GM12878 (cell line): ENCODE measurements around the gene IL11. TPM values are rescaled to one million over a fixed set of nuclear protein-coding genes. Genes with fewer than 3 reads are reported as not detected.

Source experiments
- ATAC-seq: fragments of 200-7000 bp; cut with Tn5 transposase; 3 replicates; pipeline ENCODE4 v1.9.1; 2020; ENCODE audit warnings: mild to moderate bottlenecking, moderate library complexity
- BruUV-seq: library from RNA; stranded (reverse); fragments of 400-500 nt; replicated peaks from 2 replicates; lab custom pipeline; 2021; lab: Mats Ljungman, UMichigan
- CTCF ChIA-PET: fragments of 300-600 bp; sonication (Branson Sonifier 250); formaldehyde crosslinking; extraction: SDS; loops from one replicate; lab custom pipeline; 2021; ENCODE audit warnings: inconsistent platforms; lab: Yijun Ruan, JAX
- POLR2A ChIA-PET: fragments of 350-600 bp; formaldehyde crosslinking; extraction: SDS; loops from one replicate; lab custom pipeline; 2021; ENCODE audit warnings: inconsistent platforms; lab: Charles Lee
- RAD21 ChIA-PET: fragments of 300-600 bp; sonication (Branson Sonifier 250); formaldehyde crosslinking; loops from one replicate; lab custom pipeline; 2023; ENCODE audit warnings: antibody characterized with exemption; ENCODE audit not compliant: unreplicated experiment; lab: Charles Lee
- SMC1A ChIA-PET: fragments of 300-600 bp; sonication (Branson Sonifier 250); formaldehyde crosslinking; loops from one replicate; lab custom pipeline; 2023; ENCODE audit not compliant: unreplicated experiment, uncharacterized antibody; lab: Charles Lee
- DNase-seq: peaks from one replicate; pipeline ENCODE4 v3.0.0-alpha.2; 2011; ENCODE audit warnings: low read depth, low spot score
- FAIRE-seq: peaks from 3 replicates; lab custom pipeline; 2011; peaks lifted over from hg19 to GRCh38; lab: Jason Lieb, UNC
- H2AFZ ChIP-seq: 2 replicates; pipeline ENCODE4 v1.6.0; 2011; ENCODE audit warnings: low read depth, low read length, control low read depth; ENCODE audit not compliant: control insufficient read depth
- H3K27ac ChIP-seq: 2 replicates; pipeline ENCODE4 v1.5.1; 2011; ENCODE audit warnings: control low read depth; ENCODE audit not compliant: control insufficient read depth, insufficient read depth
- H3K27me3 ChIP-seq, 2 experiments: replicated peaks in 1 of 2; 2 replicates each; pipeline versions ENCODE4 v1.6.0 to v1.6.1; 2011; ENCODE audit warnings: low read length in 1 of 2; ENCODE audit not compliant: control insufficient read depth in 2 of 2, insufficient read depth in 2 of 2
- H3K36me3 ChIP-seq, 2 experiments: 2 replicates each; pipeline ENCODE4 v1.5.1; 2011; ENCODE audit warnings: low read length in 1 of 2; ENCODE audit not compliant: control insufficient read depth in 2 of 2, insufficient read depth in 2 of 2
- H3K4me1 ChIP-seq: 2 replicates; pipeline ENCODE4 v1.6.1; 2011; ENCODE audit warnings: mild to moderate bottlenecking, low read length, moderate library complexity, mixed read lengths; ENCODE audit not compliant: control insufficient read depth, insufficient read depth
- H3K4me2 ChIP-seq: 2 replicates; pipeline ENCODE4 v1.6.0; 2011; ENCODE audit warnings: control low read depth; ENCODE audit not compliant: control insufficient read depth, insufficient read depth
- H3K4me3 ChIP-seq: fragments of 200-600 bp; sonication (generic); 2 replicates; pipeline ENCODE4 v1.5.1; 2016
- H3K79me2 ChIP-seq: 2 replicates; pipeline ENCODE4 v1.6.0; 2011; ENCODE audit warnings: low read length; ENCODE audit not compliant: control insufficient read depth, insufficient read depth
- H3K9ac ChIP-seq: 2 replicates; pipeline ENCODE4 v1.8.0; 2011; ENCODE audit warnings: low read length, control low read depth, mixed read lengths; ENCODE audit not compliant: control insufficient read depth, insufficient read depth
- H3K9me3 ChIP-seq: replicated peaks from 3 replicates; pipeline ENCODE4 v1.5.1; 2011; ENCODE audit warnings: mild to moderate bottlenecking, low read length; ENCODE audit not compliant: control insufficient read depth, insufficient read depth
- H4K20me1 ChIP-seq: 2 replicates; pipeline ENCODE4 v1.6.0; 2011; ENCODE audit not compliant: control insufficient read depth, insufficient read depth
- ASH2L ChIP-seq: fragments of 300-600, 200-600 bp; sonication (generic); IDR thresholded peaks from 2 replicates; pipeline ENCODE4 v1.6.1; 2017; ENCODE audit warnings: low read depth, mild to moderate bottlenecking, borderline replicate concordance
- CBX3 ChIP-seq: fragments of 200-600 bp; sonication (generic); IDR thresholded peaks from 2 replicates; pipeline ENCODE4 v1.6.1; 2016; ENCODE audit warnings: low read depth, borderline replicate concordance
- CHD1 ChIP-seq: IDR thresholded peaks from 2 replicates; pipeline ENCODE4 v1.6.1; 2012; ENCODE audit warnings: low read depth, low read length, improper control_type of control experiment
- CHD2 ChIP-seq: IDR thresholded peaks from 2 replicates; pipeline ENCODE4 v1.6.1; 2011; ENCODE audit warnings: low read depth, low read length, improper control_type of control experiment, borderline replicate concordance
- E2F8 ChIP-seq: fragments of 450-650 bp; IDR thresholded peaks from 2 replicates; pipeline ENCODE4 v1.6.1; 2018; ENCODE audit warnings: mild to moderate bottlenecking, low read depth, moderate library complexity; ENCODE audit not compliant: partially characterized antibody
- GABPA ChIP-seq: IDR thresholded peaks from 2 replicates; pipeline ENCODE4 v1.6.1; 2014; ENCODE audit warnings: antibody characterized with exemption, low read depth, mild to moderate bottlenecking, inconsistent platforms
- KAT2A ChIP-seq: conservative IDR thresholded peaks from 2 replicates; pipeline ENCODE4 v1.6.1; 2011; ENCODE audit warnings: low read depth, low read length; ENCODE audit not compliant: control insufficient read depth
- KLF5 ChIP-seq: fragments of 450-650 bp; IDR thresholded peaks from 2 replicates; pipeline ENCODE4 v1.6.1; 2014; ENCODE audit warnings: mild to moderate bottlenecking; ENCODE audit not compliant: partially characterized antibody
- MTA2 ChIP-seq: fragments of 450-650 bp; IDR thresholded peaks from 2 replicates; pipeline ENCODE4 v1.6.1; 2016; ENCODE audit warnings: low read depth, mild to moderate bottlenecking, moderate library complexity
- MYC ChIP-seq: IDR thresholded peaks from 2 replicates; pipeline ENCODE4 v1.6.1; 2011; ENCODE audit warnings: mild to moderate bottlenecking, low read length, moderate library complexity, inconsistent platforms; ENCODE audit not compliant: insufficient read depth, insufficient replicate concordance, insufficient read length, severe bottlenecking
- NR2F1 ChIP-seq: fragments of 450-650 bp; conservative IDR thresholded peaks from 2 replicates; pipeline ENCODE4 v1.6.1; 2017; ENCODE audit warnings: mild to moderate bottlenecking
- RCOR1 ChIP-seq: conservative IDR thresholded peaks from 2 replicates; pipeline ENCODE4 v1.6.1; 2012; ENCODE audit warnings: low read depth, low read length, improper control_type of control experiment
- SMC3 ChIP-seq: IDR thresholded peaks from 2 replicates; pipeline ENCODE4 v1.6.1; 2011; ENCODE audit warnings: low read length, improper control_type of control experiment, borderline replicate concordance
- WRNIP1 ChIP-seq: IDR thresholded peaks from 2 replicates; pipeline ENCODE4 v1.6.1; 2011; ENCODE audit warnings: low read depth, low read length, improper control_type of control experiment, borderline replicate concordance
- WGBS: methylation state at CpG from one replicate; pipeline ENCODE4 v1.1.6; 2016; ENCODE audit warnings: low lambda C conversion rate; ENCODE audit not compliant: insufficient replicate concordance, insufficient coverage; ENCODE audit errors: missing lambda C conversion rate; 5-methylcytosine and 5-hydroxymethylcytosine counted together
- in situ Hi-C: fragments of 300-500 bp; cut with MboI; formaldehyde crosslinking; loops from 9 replicates; pipeline ENCODE4 v1.14.3; 2018; ENCODE audit warnings: mixed read lengths
- intact Hi-C: fragments of 100-400 bp; cut with micrococcal nuclease; formaldehyde crosslinking; loops from one replicate; pipeline ENCODE4 v1.14.2; 2022; ENCODE audit not compliant: unreplicated experiment
- polyA plus RNA-seq, 11 experiments: library from polyadenylated mRNA; depleted of rRNA in 4 of 11; unstranded in 6 of 11; stranded (reverse) in 5 of 11; fragments of >200 nt; fragmentation: Nextera tagmentation in 4 of 11; fragmentation: Illumina TruSeq in 1 of 11; extraction: Ambion mirVana in 4 of 11; extraction: Trizol in 1 of 11; gene quantifications; 1 replicate in 1 of 11; 2 replicates in 10 of 11; pipeline versions ENCODE4 v1.2.1 to v1.2.3, GENCODE V29; 2011 to 2016; ENCODE audit warnings: inconsistent platforms in 2 of 11, missing spikeins in 2 of 11, low read depth in 1 of 11
- total RNA-seq, 4 experiments: library from RNA; depleted of rRNA in 3 of 4; stranded (reverse); fragments of >200 nt in 3 of 4; fragmentation: Illumina TruSeq in 1 of 4; extraction: Trizol in 1 of 4; gene quantifications; 2 replicates each; pipeline versions ENCODE4 v1.2.1 to v1.2.3, GENCODE V29; 2013 to 2021

Gene IL11
- total and polyA plus RNA-seq, 10 of the 15 experiments (the other 5 are each of a cell fraction or from before 2014, with no cell fraction given) = 0.15 TPM; not detected in 9

GRCh38 chr19:55419103-55419502, 48.8 kb upstream of the IL11 start:
- ChIA-PET RAD21 (no interaction called here), POLR2A (interaction anchor here (0.6 kb wide), 1 partner anchor 143 kb away, joined by 4 read pairs; no protein-coding TSS in a partner anchor), CTCF (interaction anchor here (1.0 to 2.0 kb wide), 5 partner anchors 85 to 279 kb away, joined by 4 to 8 read pairs (median 7); no protein-coding TSS in a partner anchor), SMC1A (interaction anchor here (1.2 to 1.6 kb wide), 4 partner anchors 118 to 208 kb away, joined by 3 to 4 read pairs (median 3); no protein-coding TSS in a partner anchor)
- Histone ChIP-seq H3K27ac (no peak overlapping the region), H3K36me3 (no peaks in the 10 kb centered on the region), H3K9ac (no peak overlapping the region), H2AFZ (no peak overlapping the region), H4K20me1 (no peaks in the 10 kb centered on the region), H3K4me1 (no peaks in the 10 kb centered on the region), H3K9me3 (no peaks in the 10 kb centered on the region; the same call in 2 of the 3 replicates), H3K4me3 (no peak overlapping the region), H3K4me2 (no peak overlapping the region), H3K27me3 (no peaks in the 10 kb centered on the region), H3K79me2 (no peaks in the 10 kb centered on the region)
- intact Hi-C loops = loop anchor here (2.0 kb wide), 1 partner anchor 126 kb away; no protein-coding TSS in a partner anchor
- no peak for TF ChIP-seq SMC3
- TF ChIP-seq CHD2 = no peak
- TF ChIP-seq ASH2L = no peak
- no peak for TF ChIP-seq MYC
- no peak for TF ChIP-seq MTA2
- TF ChIP-seq KAT2A = no peak
- TF ChIP-seq CBX3 = no peak
- no peak for TF ChIP-seq WRNIP1
- no peak for TF ChIP-seq GABPA
- TF ChIP-seq KLF5 = no peak
- no peak for TF ChIP-seq CHD1
- TF ChIP-seq NR2F1 = no peak
- TF ChIP-seq E2F8 = no peak
- TF ChIP-seq RCOR1 = no peak
- ATAC-seq = 0 out of 3 replicates have a peak, but pooled peaks have one; percentile 21
- no TSS peak for BruUV-seq
- FAIRE-seq = no peak
- 23% methylated on average over 5 of the region's 5 CpGs for WGBS
- in situ Hi-C loops = loop anchor here (5.0 kb wide), 2 partner anchors 207 to 277 kb away; no protein-coding TSS in a partner anchor
- no peak for DNase-seq
